ENCODE results near the gene PTPRK.

The PTPRK gene

GRCh38 chr6:127976796-127977195 lies 543.6 kb downstream of the PTPRK start:
- H3K4me1 ChIP-seq (ENCODE audit: control insufficient read depth in 1 of 2, insufficient read depth in 2 of 2, low read length in 2 of 2): no peaks in the 10 kb centered on the region
- no peak overlapping the region for H3K27ac ChIP-seq (ENCODE audit: low read depth, low read length)
- H3K9ac ChIP-seq (ENCODE audit: low read depth in 1 of 2, low read length in 2 of 2): no peak overlapping the region
- H3K4me3 ChIP-seq (ENCODE audit: low read depth in 1 of 2, low read length in 2 of 2): no peak overlapping the region
- peaks cover 31 to 67% of the 10 kb centered on the region in 2 donors for H3K36me3 ChIP-seq (ENCODE audit: control insufficient read depth in 1 of 2, insufficient read depth in 2 of 2, low read length in 2 of 2)
- H3K9me3 ChIP-seq (ENCODE audit: control insufficient read depth in 1 of 2, low read length in 2 of 2): no peaks in the 10 kb centered on the region
- H3K27me3 ChIP-seq (ENCODE audit: control insufficient read depth in 1 of 2, insufficient read depth in 2 of 2, low read length in 2 of 2): no peaks in the 10 kb centered on the region

- no peaks in the 10 kb centered on the region for H3K9me3 ChIP-seq (ENCODE audit: control insufficient read depth in 1 of 2, low read length in 2 of 2)
- H3K27ac ChIP-seq (ENCODE audit: low read depth, low read length): no peak overlapping the region
- no peak overlapping the region for H3K9ac ChIP-seq (ENCODE audit: low read depth in 1 of 2, low read length in 2 of 2)
- H3K27me3 ChIP-seq (ENCODE audit: control insufficient read depth in 1 of 2, insufficient read depth in 2 of 2, low read length in 2 of 2): no peaks in the 10 kb centered on the region
- H3K4me1 ChIP-seq (ENCODE audit: control insufficient read depth in 1 of 2, insufficient read depth in 2 of 2, low read length in 2 of 2): no peaks in the 10 kb centered on the region
- peaks cover 34 to 66% of the 10 kb centered on the region in 2 donors for H3K36me3 ChIP-seq (ENCODE audit: control insufficient read depth in 1 of 2, insufficient read depth in 2 of 2, low read length in 2 of 2)
- no peak overlapping the region for H3K4me3 ChIP-seq (ENCODE audit: low read depth in 1 of 2, low read length in 2 of 2)
These were observed 544.3 kb downstream of the PTPRK start for GRCh38 chr6:127976111-127976510.

- H3K27ac ChIP-seq (ENCODE audit: low read depth, low read length): no peak overlapping the region
- no peak overlapping the region for H3K4me3 ChIP-seq (ENCODE audit: low read depth in 1 of 2, low read length in 2 of 2)
- H3K4me1 ChIP-seq (ENCODE audit: control insufficient read depth in 1 of 2, insufficient read depth in 2 of 2, low read length in 2 of 2): no peaks in the 10 kb centered on the region
- peaks cover 31 to 53% of the 10 kb centered on the region in 2 donors for H3K36me3 ChIP-seq (ENCODE audit: control insufficient read depth in 1 of 2, insufficient read depth in 2 of 2, low read length in 2 of 2)
- H3K9ac ChIP-seq (ENCODE audit: low read depth in 1 of 2, low read length in 2 of 2): no peak overlapping the region
- H3K27me3 ChIP-seq (ENCODE audit: control insufficient read depth in 1 of 2, insufficient read depth in 2 of 2, low read length in 2 of 2): no peaks in the 10 kb centered on the region
- no peaks in the 10 kb centered on the region for H3K9me3 ChIP-seq (ENCODE audit: control insufficient read depth in 1 of 2, low read length in 2 of 2)
These were observed 547.6 kb downstream of the PTPRK start for GRCh38 chr6:127972815-127973214.

- no peaks in the 10 kb centered on the region for H3K9me3 ChIP-seq (ENCODE audit: control insufficient read depth in 1 of 2, low read length in 2 of 2)
- H3K4me1 ChIP-seq (ENCODE audit: control insufficient read depth in 1 of 2, insufficient read depth in 2 of 2, low read length in 2 of 2): no peaks in the 10 kb centered on the region
- no peaks in the 10 kb centered on the region for H3K27me3 ChIP-seq (ENCODE audit: control insufficient read depth in 1 of 2, insufficient read depth in 2 of 2, low read length in 2 of 2)
- no peak overlapping the region for H3K27ac ChIP-seq (ENCODE audit: low read depth, low read length)
- no peak overlapping the region for H3K9ac ChIP-seq (ENCODE audit: low read depth in 1 of 2, low read length in 2 of 2)
- no peak overlapping the region for H3K4me3 ChIP-seq (ENCODE audit: low read depth in 1 of 2, low read length in 2 of 2)
- H3K36me3 ChIP-seq (ENCODE audit: control insufficient read depth in 1 of 2, insufficient read depth in 2 of 2, low read length in 2 of 2): peaks cover 25 to 56% of the 10 kb centered on the region in 2 donors
These were observed 548.4 kb downstream of the PTPRK start for GRCh38 chr6:127971945-127972391.

GRCh38 chr6:127971386-127971785 lies 549.0 kb downstream of the PTPRK start:
- no peaks in the 10 kb centered on the region for H3K9me3 ChIP-seq (ENCODE audit: control insufficient read depth in 1 of 2, low read length in 2 of 2)
- H3K27me3 ChIP-seq (ENCODE audit: control insufficient read depth in 1 of 2, insufficient read depth in 2 of 2, low read length in 2 of 2): no peaks in the 10 kb centered on the region
- H3K9ac ChIP-seq (ENCODE audit: low read depth in 1 of 2, low read length in 2 of 2): no peak overlapping the region
- no peak overlapping the region for H3K27ac ChIP-seq (ENCODE audit: low read depth, low read length)
- peaks cover 24 to 50% of the 10 kb centered on the region in 2 donors for H3K36me3 ChIP-seq (ENCODE audit: control insufficient read depth in 1 of 2, insufficient read depth in 2 of 2, low read length in 2 of 2)
- H3K4me3 ChIP-seq (ENCODE audit: low read depth in 1 of 2, low read length in 2 of 2): no peak overlapping the region
- H3K4me1 ChIP-seq (ENCODE audit: control insufficient read depth in 1 of 2, insufficient read depth in 2 of 2, low read length in 2 of 2): no peaks in the 10 kb centered on the region

- Histone ChIP-seq H3K9ac (ENCODE audit: low read depth in 1 of 2, low read length in 2 of 2) (no peak overlapping the region), H3K4me3 (ENCODE audit: low read depth in 1 of 2, low read length in 2 of 2) (no peak overlapping the region), H3K36me3 (ENCODE audit: control insufficient read depth in 1 of 2, insufficient read depth in 2 of 2, low read length in 2 of 2) (peaks cover 18 to 36% of the 10 kb centered on the region in 2 donors), H3K27me3 (ENCODE audit: control insufficient read depth in 1 of 2, insufficient read depth in 2 of 2, low read length in 2 of 2) (no peaks in the 10 kb centered on the region), H3K27ac (ENCODE audit: low read depth, low read length) (no peak overlapping the region), H3K9me3 (ENCODE audit: control insufficient read depth in 1 of 2, low read length in 2 of 2) (no peaks in the 10 kb centered on the region), H3K4me1 (ENCODE audit: control insufficient read depth in 1 of 2, insufficient read depth in 2 of 2, low read length in 2 of 2) (no peaks in the 10 kb centered on the region)
These were observed 550.7 kb downstream of the PTPRK start for GRCh38 chr6:127969701-127970100.

GRCh38 chr6:127968394-127968793 lies 552.0 kb downstream of the PTPRK start:
- Histone ChIP-seq H3K4me1 (ENCODE audit: control insufficient read depth in 1 of 2, insufficient read depth in 2 of 2, low read length in 2 of 2) (no peaks in the 10 kb centered on the region), H3K9me3 (ENCODE audit: control insufficient read depth in 1 of 2, low read length in 2 of 2) (no peaks in the 10 kb centered on the region), H3K27me3 (ENCODE audit: control insufficient read depth in 1 of 2, insufficient read depth in 2 of 2, low read length in 2 of 2) (no peaks in the 10 kb centered on the region), H3K27ac (ENCODE audit: low read depth, low read length) (no peak overlapping the region), H3K36me3 (ENCODE audit: control insufficient read depth in 1 of 2, insufficient read depth in 2 of 2, low read length in 2 of 2) (peaks cover 18 to 33% of the 10 kb centered on the region in 2 donors), H3K4me3 (ENCODE audit: low read depth in 1 of 2, low read length in 2 of 2) (no peak overlapping the region), H3K9ac (ENCODE audit: low read depth in 1 of 2, low read length in 2 of 2) (no peak overlapping the region)

GRCh38 chr6:127967708-127968107 lies 552.7 kb downstream of the PTPRK start:
- H3K4me3 ChIP-seq (ENCODE audit: low read depth in 1 of 2, low read length in 2 of 2): no peak overlapping the region
- H3K9ac ChIP-seq (ENCODE audit: low read depth in 1 of 2, low read length in 2 of 2): no peak overlapping the region
- no peaks in the 10 kb centered on the region for H3K4me1 ChIP-seq (ENCODE audit: control insufficient read depth in 1 of 2, insufficient read depth in 2 of 2, low read length in 2 of 2)
- H3K9me3 ChIP-seq (ENCODE audit: control insufficient read depth in 1 of 2, low read length in 2 of 2): no peaks in the 10 kb centered on the region
- H3K27me3 ChIP-seq (ENCODE audit: control insufficient read depth in 1 of 2, insufficient read depth in 2 of 2, low read length in 2 of 2): no peaks in the 10 kb centered on the region
- H3K36me3 ChIP-seq (ENCODE audit: control insufficient read depth in 1 of 2, insufficient read depth in 2 of 2, low read length in 2 of 2): peaks cover 13 to 26% of the 10 kb centered on the region in 2 donors
- no peak overlapping the region for H3K27ac ChIP-seq (ENCODE audit: low read depth, low read length)

- H3K4me1 ChIP-seq (ENCODE audit: control insufficient read depth in 1 of 2, insufficient read depth in 2 of 2, low read length in 2 of 2): no peaks in the 10 kb centered on the region
- H3K27me3 ChIP-seq (ENCODE audit: control insufficient read depth in 1 of 2, insufficient read depth in 2 of 2, low read length in 2 of 2): no peaks in the 10 kb centered on the region
- no peak overlapping the region for H3K27ac ChIP-seq (ENCODE audit: low read depth, low read length)
- no peak overlapping the region for H3K4me3 ChIP-seq (ENCODE audit: low read depth in 1 of 2, low read length in 2 of 2)
- H3K9me3 ChIP-seq (ENCODE audit: control insufficient read depth in 1 of 2, low read length in 2 of 2): no peaks in the 10 kb centered on the region
- H3K9ac ChIP-seq (ENCODE audit: low read depth in 1 of 2, low read length in 2 of 2): no peak overlapping the region
- H3K36me3 ChIP-seq (ENCODE audit: control insufficient read depth in 1 of 2, insufficient read depth in 2 of 2, low read length in 2 of 2): peaks cover 3 to 16% of the 10 kb centered on the region in 2 donors
These were observed 553.8 kb downstream of the PTPRK start for GRCh38 chr6:127966616-127967015.

GRCh38 chr6:127963495-127963894 lies 556.9 kb downstream of the PTPRK start:
- no peaks in the 10 kb centered on the region for H3K9me3 ChIP-seq (ENCODE audit: control insufficient read depth in 1 of 2, low read length in 2 of 2)
- no peak overlapping the region for H3K27ac ChIP-seq (ENCODE audit: low read depth, low read length)
- H3K4me1 ChIP-seq (ENCODE audit: control insufficient read depth in 1 of 2, insufficient read depth in 2 of 2, low read length in 2 of 2): no peaks in the 10 kb centered on the region
- no peak overlapping the region for H3K4me3 ChIP-seq (ENCODE audit: low read depth in 1 of 2, low read length in 2 of 2)
- H3K9ac ChIP-seq (ENCODE audit: low read depth in 1 of 2, low read length in 2 of 2): no peak overlapping the region
- H3K27me3 ChIP-seq (ENCODE audit: control insufficient read depth in 1 of 2, insufficient read depth in 2 of 2, low read length in 2 of 2): no peaks in the 10 kb centered on the region
- peaks cover 0 to 11% of the 10 kb centered on the region in 2 donors for H3K36me3 ChIP-seq (ENCODE audit: control insufficient read depth in 1 of 2, insufficient read depth in 2 of 2, low read length in 2 of 2)

GRCh38 chr6:127959869-127960268 lies 560.5 kb downstream of the PTPRK start:
- Histone ChIP-seq H3K27ac (ENCODE audit: low read depth, low read length) (no peak overlapping the region), H3K9me3 (ENCODE audit: control insufficient read depth in 1 of 2, low read length in 2 of 2) (no peaks in the 10 kb centered on the region), H3K9ac (ENCODE audit: low read depth in 1 of 2, low read length in 2 of 2) (no peak overlapping the region), H3K4me1 (ENCODE audit: control insufficient read depth in 1 of 2, insufficient read depth in 2 of 2, low read length in 2 of 2) (no peaks in the 10 kb centered on the region), H3K36me3 (ENCODE audit: control insufficient read depth in 1 of 2, insufficient read depth in 2 of 2, low read length in 2 of 2) (no peaks in the 10 kb centered on the region), H3K4me3 (ENCODE audit: low read depth in 1 of 2, low read length in 2 of 2) (no peak overlapping the region), H3K27me3 (ENCODE audit: control insufficient read depth in 1 of 2, insufficient read depth in 2 of 2, low read length in 2 of 2) (no peaks in the 10 kb centered on the region)

All from duodenal mucosa (tissue), 2 donors.